ENCODE data around the gene TRPM2.

The TRPM2 gene

GRCh38 chr21:44432841-44433790, 79.7 kb downstream of the TRPM2 start:
- no peak overlapping the region for H3K27ac ChIP-seq
- no peak for TF ChIP-seq CTCF (IDR thresholded peaks at IDR 0.05)
- DNase-seq (ENCODE audit: low spot score): peak; percentile 66
- no peak overlapping the region for H3K4me3 ChIP-seq

- peak; percentile 43 for DNase-seq (ENCODE audit: low spot score)
- no peak for TF ChIP-seq CTCF (IDR thresholded peaks at IDR 0.05)
- Histone ChIP-seq H3K4me3 (no peak overlapping the region), H3K27ac (no peak overlapping the region)
Measured at GRCh38 chr21:44433791-44434567, 80.6 kb downstream of the TRPM2 start.

GRCh38 chr21:44434568-44434925, 81.1 kb downstream of the TRPM2 start:
- peak; percentile 53 for DNase-seq (ENCODE audit: low spot score)
- Histone ChIP-seq H3K27ac (no peak overlapping the region), H3K4me3 (no peak overlapping the region)
- no peak for TF ChIP-seq CTCF (IDR thresholded peaks at IDR 0.05)

- no peak overlapping the region for H3K4me3 ChIP-seq
- peak; percentile 60 for DNase-seq (ENCODE audit: low spot score)
- no peak overlapping the region for H3K27ac ChIP-seq
- TF ChIP-seq CTCF (IDR thresholded peaks at IDR 0.05): no peak
Measured at GRCh38 chr21:44434936-44435635, 81.7 kb downstream of the TRPM2 start.

- Histone ChIP-seq H3K4me3 (no peak overlapping the region), H3K27ac (no peak overlapping the region)
- TF ChIP-seq CTCF (IDR thresholded peaks at IDR 0.05): no peak
- no peak for DNase-seq (ENCODE audit: low spot score)
Measured at GRCh38 chr21:44436111-44436611, 82.7 kb downstream of the TRPM2 start.

GRCh38 chr21:44436958-44437357, 83.5 kb downstream of the TRPM2 start:
- H3K27ac ChIP-seq: no peak overlapping the region
- no peak for DNase-seq (ENCODE audit: low spot score)

More at GRCh38 chr21:44436958-44437357, 83.5 kb downstream of the TRPM2 start:
- TF ChIP-seq CTCF (IDR thresholded peaks at IDR 0.05): no peak
- H3K4me3 ChIP-seq: no peak overlapping the region

All from coronary artery (tissue), 2 donors.